WI38 (cell line): ENCODE data around the gene NLRP12.
"Not testable (repeated sequence)": the region's sequence is repeated elsewhere in the genome, so short reads cannot be mapped to it uniquely, and the experiment has no call there.

ENCODE experiments used
- H3K4me3 ChIP-seq: 2 replicates; pipeline ENCODE4 v1.5.1; 2011; ENCODE audit warnings: low read depth, mild to moderate bottlenecking, control low read depth, low read length
- TF ChIP-seq, protein P1 (sequence below): IDR thresholded peaks from 2 replicates; pipeline ENCODE4 v1.5.1; 2012; ENCODE audit warnings: low read depth, mild to moderate bottlenecking, control low read depth, low read length

The NLRP12 gene

DNA sequence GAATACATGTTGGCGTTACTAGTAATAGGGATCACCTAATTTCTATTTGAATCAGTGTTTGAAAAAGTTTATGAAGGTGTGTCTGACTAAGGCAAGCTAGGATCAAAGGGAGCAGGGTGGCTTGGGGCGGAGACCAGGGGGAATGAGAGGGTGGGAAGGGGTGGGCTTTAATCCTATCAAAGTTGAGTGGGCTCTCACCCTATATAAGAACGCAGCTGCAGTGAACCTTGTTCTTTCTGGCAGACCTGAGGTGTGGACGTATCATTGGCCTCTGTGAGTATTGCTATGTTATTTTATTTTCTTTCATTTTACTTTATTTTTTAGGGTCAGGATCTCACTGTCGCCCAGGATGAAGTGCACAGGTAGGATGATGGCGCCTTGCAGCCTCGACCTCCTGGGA, 37.4 kb downstream of the NLRP12 start:
- TF ChIP-seq, protein P1, sequence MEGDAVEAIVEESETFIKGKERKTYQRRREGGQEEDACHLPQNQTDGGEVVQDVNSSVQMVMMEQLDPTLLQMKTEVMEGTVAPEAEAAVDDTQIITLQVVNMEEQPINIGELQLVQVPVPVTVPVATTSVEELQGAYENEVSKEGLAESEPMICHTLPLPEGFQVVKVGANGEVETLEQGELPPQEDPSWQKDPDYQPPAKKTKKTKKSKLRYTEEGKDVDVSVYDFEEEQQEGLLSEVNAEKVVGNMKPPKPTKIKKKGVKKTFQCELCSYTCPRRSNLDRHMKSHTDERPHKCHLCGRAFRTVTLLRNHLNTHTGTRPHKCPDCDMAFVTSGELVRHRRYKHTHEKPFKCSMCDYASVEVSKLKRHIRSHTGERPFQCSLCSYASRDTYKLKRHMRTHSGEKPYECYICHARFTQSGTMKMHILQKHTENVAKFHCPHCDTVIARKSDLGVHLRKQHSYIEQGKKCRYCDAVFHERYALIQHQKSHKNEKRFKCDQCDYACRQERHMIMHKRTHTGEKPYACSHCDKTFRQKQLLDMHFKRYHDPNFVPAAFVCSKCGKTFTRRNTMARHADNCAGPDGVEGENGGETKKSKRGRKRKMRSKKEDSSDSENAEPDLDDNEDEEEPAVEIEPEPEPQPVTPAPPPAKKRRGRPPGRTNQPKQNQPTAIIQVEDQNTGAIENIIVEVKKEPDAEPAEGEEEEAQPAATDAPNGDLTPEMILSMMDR, result no peak
- H3K4me3 ChIP-seq, result no peak overlapping the region

DNA sequence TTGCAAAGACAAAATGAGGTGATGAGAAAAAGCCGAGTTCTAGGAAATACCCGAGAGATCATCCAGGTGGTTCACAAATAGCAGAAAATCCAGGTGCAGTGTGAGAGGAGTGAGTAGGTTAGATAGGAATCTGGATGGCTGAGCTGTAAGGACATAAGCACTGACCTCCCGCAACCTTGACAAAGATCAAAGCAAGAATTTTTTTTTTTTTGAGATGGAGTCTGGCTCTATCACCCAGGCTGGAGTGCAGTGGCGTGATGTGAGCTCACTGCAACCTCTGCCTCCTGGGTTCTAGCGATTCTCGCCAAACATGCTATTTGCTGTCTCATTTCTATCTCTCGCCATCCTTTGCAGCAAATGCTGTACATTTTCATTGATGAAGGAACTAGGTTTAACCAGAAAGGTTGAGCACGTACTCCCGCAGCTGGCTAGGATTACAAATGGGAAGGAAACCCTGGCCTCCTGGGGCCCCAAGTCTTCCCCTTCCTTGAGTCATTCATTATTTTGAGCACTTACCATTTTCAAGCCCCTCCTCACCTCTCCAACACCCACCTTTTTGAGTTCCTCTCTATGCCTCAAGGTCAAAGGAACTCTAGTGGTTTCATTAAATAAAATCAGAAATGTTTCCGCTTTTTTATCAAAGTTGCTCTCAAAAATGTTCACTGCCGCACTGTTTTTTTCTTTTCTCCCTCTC, 38.8 kb downstream of the NLRP12 start:
- no peak overlapping the region for H3K4me3 ChIP-seq

DNA sequence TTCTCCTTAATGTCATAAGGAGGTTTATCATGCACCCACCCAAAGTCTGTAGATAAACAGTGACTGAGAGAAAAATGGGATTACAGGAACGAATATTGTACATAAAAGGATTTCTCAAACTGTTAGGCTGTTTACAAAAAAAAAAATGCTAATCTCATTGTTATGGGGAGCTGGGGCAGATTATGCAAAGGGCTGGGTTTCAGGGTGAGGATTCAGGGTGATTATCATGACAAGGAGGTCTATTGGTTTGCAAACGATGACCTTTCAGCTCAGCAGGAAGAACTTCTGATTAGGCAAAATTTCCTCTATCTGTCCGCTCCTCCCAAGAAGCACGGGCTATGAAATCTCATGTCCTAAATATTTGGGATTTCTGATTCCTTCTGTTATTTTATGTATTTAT, 41.4 kb downstream of the NLRP12 start:
- TF ChIP-seq, protein P1, result no peak
- no peak overlapping the region for H3K4me3 ChIP-seq

More for the DNA sequence above, 38.8 kb downstream of the NLRP12 start:
- TF ChIP-seq, protein P1, result no peak

DNA sequence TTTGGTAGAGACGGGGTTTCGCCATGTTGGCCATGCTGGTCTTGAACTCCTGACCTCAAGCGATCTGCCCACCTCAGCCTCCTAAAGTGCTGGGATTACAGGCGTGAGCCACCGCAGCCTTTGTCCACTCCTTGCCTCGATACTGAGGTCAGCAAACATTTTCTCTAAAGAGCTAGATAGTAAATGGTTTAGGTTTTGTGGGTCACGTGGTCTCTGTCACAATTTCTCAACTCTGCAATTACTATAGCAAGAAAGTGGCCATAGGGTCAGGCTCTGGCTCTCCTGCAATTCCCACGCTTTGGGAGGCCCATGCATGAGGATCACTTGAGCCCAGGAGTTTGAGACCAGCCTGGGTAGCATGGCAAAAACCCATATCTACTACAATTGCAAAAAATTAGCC, 42.8 kb downstream of the NLRP12 start:
- H3K4me3 ChIP-seq, result not testable (repeated sequence)

DNA sequence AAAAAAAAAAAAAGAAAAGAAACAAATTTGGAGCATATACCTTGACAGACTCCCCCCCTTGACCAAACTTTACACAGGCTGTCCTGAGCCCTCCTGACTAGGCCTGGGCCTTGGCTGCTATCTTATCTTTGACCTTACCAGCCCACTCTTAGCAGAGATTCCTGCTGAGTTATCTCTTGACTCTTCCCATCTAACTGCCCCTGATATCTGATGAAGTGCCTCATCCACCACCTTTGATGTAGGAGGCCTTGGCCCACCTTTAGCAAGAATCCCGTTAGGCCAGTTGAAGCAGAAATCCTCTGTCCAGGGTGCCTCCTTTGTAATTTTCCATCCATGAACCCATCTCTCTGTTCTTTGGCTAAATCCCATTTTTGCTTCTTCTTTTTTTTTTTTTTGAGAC, 43.6 kb downstream of the NLRP12 start:
- TF ChIP-seq, protein P1, result no peak
- no peak overlapping the region for H3K4me3 ChIP-seq

DNA sequence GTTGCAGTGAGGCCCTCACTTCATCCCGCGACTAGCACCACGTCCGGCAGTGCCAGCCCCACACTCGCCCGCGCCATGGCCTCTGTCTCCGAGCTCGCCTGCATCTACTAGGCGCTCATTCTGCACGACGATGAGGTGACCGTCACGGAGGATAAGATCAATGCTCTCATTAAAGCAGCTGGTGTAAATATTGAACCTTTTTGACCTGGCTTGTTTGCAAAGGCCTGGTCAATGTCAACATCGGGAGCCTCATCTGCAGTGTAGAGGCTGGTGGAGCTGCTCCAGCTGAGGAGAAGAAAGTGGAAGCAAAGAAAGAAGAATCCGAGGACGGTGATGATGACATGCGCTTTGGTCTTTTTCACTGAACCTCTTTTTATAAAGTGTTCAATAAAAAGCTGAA, 48.6 kb downstream of the NLRP12 start:
- TF ChIP-seq, protein P1, result no peak
- no peak overlapping the region for H3K4me3 ChIP-seq

DNA sequence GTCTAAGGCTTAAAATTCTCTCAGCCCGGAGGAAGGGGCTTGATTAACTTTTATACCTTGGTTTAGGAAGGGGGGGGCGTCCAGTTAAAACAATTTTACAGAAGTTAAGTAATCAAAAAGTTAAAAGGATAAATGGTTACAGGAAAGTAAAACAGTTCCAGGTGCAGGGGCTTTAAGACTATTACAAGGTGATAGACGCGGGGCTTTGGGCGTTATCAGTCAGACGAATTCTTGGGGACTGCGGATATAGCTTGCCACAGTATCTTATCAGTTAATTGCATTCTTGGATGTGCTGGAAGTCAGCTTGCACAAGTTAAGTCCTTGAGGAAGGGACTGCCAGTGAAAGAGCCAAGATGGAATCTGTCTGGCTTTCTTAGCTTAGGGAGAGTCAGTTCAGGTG, 49.6 kb downstream of the NLRP12 start:
- H3K4me3 ChIP-seq, result not testable (repeated sequence)

DNA sequence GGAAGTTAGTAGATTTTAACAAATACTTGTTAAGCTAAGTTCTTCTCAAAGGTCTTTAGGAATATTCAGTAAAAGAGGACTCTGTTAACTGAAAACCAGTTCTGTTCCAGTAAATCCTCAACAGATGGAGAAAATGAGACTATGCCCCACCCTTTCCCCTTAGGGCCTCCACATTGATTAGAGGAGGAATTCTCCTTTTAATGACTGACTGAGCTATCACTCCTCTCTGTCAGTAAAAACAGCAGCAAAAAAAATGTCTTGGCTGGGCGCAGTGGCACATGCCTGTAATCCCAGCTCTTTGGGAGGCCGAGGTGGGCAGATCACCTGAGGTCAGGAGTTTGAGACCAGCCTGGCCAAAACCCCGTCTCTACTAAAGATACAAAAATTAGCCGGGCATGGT, 50.1 kb downstream of the NLRP12 start:
- no peak overlapping the region for H3K4me3 ChIP-seq
- TF ChIP-seq, protein P1, result no peak
